IPS DF 4.7 (cell line): ENCODE results near the gene FAM136A.
"Not testable (repeated sequence)": the region's sequence is repeated elsewhere in the genome, so short reads cannot be mapped to it uniquely, and the experiment has no call there.

Experiments used
- DNase-seq: peaks from one replicate; pipeline ENCODE4 v3.0.0-alpha.2; 2013; ENCODE audit warnings: low spot score; ENCODE audit errors: extremely low read depth

FAM136A gene

DNA sequence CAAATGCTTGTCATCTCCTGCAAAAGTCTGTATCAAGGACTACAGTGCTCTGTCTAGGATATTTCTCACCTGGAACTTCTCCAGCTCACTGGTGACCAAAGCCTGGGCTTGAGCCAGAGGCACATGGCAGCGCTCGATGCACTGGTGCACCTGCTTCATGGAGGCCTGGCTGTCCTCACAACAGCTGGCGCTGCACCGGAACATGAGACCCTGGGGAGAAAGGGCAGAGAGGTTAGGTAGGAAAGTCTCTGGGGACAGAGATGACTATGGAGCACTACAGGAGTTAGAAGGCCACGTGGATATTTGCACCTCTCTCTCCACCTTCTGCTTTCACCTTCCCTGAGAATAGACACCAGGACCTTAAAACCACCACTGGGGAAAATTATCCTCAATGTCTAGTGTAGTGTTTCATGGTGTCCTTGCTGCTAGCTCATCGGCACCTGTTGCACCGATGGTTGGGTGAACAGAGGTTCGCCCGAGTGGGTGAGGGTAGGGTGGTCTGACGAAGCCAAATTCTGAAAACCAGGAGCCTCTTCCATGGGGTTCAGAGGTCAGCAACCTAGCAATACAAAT lies 1.0 kb downstream of the FAM136A start:
- no peak for DNase-seq

DNA sequence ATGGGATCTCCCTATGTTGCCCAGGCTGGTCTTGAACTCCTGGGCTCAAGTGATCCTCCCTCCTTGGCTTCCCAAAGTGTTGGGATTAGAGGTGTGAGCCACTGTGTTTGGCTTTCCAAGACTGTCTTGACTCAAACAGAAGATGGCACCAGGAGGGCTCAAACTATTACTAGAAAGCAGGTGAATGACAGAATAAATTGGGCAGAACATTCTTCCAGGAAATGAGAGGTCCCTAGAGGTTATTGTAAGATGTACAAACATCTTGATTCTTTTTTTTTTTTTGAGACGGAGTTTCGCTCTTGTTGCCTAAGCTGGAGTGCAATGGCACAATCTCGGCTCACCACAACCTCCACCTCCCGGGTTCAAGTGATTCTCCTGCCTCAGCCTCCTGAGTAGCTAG lies 4.0 kb downstream of the FAM136A start:
- DNase-seq: not testable (repeated sequence)

DNA sequence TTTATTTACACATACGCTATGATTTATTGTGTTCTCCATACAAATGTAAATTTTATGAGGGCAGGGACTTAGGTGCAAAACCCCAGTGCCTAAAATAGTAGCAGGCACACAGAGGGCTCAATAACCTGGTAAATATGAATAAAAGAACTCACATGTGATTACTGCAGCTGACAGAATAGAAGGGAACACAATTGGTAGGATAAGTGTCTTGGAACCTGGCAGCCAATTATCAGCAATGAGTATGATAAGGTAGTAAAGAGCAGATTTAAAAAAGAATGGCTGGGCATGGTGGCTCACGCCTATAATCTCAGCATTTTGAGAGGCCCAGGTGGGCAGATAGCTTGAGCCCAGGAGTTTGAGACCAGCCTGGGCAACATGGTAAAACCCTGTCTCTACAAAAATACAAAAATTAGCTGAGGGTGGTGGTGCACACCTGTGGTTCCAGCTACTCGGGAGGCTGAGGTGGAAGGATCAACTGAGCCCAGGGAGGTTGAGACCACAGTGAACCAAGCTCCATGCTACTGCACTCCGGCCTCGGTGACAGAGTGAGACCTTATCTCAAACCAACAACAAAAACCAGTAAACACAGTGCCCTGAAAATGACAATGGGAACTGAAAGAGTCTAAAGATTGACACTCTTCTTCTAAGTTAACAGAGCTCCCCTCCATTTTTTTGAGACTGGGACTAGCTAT lies 18.2 kb downstream of the FAM136A start:
- no peak for DNase-seq

DNA sequence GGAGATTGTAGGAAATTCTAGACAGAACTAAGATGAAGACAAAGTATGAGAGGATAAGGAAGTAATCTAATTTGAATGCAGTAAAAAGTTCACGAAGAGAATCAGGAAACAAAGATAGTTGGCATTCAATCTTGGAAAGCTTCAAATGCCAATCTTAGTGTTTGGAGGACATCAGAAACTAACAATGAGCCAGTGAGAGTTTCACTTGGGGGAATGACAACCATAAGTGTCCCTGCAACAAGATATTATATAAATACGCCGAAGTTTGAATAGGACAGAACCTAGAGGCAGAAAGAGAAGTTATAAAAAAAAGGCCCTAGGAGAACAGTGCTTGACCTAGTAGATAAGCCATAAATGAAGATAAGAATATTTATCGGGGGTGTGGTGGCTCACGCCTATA lies 19.4 kb downstream of the FAM136A start:
- DNase-seq: no peak

DNA sequence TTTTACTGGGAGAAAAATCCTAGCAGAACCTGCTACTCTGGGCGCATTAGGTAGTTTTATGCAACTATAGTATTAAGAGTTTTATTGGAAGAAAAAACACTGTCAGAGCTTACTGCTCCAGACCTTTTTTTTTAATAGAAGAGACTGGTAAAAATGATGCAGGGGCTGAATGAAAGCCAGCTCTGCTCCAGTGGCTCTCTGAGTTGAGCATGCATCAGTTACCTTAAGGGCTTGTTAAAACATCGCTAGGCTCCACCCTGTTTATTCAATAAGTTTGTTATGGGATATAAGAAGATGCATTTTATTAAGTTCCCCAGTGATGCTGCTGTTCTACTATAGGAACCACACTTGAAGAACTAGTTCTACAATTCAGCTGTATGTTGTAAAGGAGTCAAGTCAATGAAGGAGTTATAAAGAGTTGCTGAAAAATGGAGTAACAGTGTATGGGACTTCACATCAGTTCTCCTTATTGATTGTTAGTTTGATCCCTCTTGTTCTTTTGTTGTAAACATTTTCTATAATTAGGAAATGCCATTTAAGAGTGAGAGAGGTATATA lies 21.5 kb downstream of the FAM136A start:
- no peak for DNase-seq

- no peak for DNase-seq
Observed at GRCh38 chr2:70270323-70270722, 31.5 kb downstream of the FAM136A start.

DNA sequence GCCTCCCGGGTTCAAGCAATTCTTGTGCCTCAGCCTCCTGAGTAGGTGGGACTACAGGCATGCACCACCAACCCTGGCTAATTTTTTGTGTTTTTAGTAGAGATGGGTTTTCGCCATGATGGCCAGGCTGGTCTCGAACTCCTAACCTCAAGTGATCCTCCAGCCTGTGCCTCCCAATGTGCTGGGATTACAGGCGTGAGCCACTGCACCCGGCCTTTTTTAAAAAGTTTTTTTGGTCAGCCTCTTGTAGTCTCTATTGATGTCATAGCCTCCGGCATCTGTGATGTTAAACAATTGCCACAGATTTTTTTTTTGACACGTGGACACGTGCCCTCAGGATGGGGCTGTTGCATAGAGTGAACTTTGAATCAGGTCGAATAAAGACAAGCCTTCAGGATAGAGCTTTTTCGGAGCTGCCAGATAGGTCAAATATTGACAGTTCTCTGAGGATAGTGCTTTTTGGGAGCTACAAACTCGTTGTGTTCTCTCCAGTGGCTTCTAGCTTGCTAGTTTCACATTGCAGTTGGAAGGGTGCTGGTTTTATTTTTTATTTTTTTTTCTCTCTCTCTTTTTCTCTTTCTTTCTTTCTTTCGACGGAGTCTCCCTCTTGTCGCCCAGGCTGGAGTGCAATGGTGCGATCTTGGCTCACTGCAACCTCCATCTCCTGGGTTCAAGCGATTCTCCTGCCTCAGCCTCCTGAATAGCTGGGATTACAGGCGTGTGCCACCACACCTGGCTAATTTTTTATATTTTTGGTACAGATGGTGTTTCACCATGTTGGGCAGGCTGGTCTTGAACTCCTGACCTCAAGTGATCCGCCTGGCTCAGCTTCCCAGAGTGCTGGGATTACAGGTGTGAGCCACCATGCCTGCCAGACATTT lies 32.2 kb downstream of the FAM136A start:
- DNase-seq: not testable (repeated sequence)

GRCh38 chr2:70266925-70267324 lies 34.9 kb downstream of the FAM136A start:
- not testable (repeated sequence) for DNase-seq

- no peak for DNase-seq
Observed at GRCh38 chr2:70261501-70261900, 40.4 kb downstream of the FAM136A start.

DNA sequence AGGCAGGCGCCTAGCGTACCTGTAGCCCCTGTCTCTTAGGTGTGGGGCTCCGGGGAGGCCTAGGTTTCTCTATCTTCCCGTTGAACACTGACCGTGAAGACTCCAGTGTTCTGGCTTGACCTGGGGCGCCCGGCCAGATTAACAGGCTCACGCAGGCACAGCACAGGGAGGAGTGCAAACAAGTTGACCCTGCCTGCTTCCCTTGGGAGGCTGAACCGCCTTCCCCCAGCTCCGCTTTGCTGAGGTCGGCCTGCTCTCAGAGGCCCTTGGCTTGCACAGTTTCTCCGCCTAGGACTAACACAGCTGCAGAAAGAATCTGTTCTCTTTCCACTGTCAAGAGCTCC lies 43.4 kb downstream of the FAM136A start:
- DNase-seq: no peak

DNA sequence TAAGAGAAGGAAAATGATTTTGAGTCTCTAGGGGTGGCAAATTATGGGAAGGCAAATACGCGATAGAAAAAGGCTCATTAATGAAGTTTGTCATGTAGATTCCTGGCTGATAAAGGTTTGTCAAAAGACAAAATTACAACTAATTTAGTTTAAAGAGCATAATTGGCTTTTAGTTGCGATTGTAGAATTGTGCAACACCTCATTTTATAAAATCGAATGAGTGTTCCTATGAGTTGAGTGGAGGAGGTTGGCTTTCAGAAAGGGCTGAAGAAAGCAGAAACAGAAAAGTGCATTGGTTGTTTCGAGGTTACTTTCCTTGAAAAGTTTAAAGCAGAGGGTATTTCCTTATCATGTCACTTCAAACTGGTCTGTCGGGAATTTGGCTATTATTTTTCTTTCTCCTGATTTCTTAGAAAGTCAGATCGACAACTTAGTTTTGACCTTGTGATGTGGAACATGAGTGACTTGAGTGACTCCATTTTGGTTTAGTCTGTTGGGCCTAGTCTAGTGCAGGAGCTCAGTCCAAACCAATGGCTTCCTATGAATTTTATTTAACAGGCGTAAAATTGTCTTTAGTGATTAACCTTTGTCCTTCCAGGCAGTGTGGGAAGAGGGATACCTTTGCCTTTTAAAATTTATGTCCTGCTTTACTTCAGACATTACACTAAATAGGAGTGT lies 46.1 kb downstream of the FAM136A start:
- DNase-seq: no peak

DNA sequence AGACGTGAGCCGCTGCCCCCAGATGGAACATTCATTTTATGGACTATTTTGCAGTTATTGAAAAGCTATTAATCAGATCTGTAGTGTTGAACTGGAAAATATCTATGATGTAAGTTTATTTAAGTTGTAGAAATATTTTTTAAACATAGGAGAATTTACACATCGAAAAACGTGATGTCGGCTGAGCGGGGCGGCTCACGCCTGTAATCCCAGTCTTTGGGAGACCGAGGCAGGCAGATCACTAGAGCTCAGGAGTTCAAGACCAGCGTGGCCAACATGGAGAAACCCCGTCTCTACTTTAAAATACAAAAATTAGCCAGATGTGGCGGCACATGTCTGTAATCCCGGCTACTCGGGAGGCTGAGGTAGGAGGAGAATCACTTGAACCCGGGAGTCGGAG lies 51.4 kb downstream of the FAM136A start:
- DNase-seq: no peak

DNA sequence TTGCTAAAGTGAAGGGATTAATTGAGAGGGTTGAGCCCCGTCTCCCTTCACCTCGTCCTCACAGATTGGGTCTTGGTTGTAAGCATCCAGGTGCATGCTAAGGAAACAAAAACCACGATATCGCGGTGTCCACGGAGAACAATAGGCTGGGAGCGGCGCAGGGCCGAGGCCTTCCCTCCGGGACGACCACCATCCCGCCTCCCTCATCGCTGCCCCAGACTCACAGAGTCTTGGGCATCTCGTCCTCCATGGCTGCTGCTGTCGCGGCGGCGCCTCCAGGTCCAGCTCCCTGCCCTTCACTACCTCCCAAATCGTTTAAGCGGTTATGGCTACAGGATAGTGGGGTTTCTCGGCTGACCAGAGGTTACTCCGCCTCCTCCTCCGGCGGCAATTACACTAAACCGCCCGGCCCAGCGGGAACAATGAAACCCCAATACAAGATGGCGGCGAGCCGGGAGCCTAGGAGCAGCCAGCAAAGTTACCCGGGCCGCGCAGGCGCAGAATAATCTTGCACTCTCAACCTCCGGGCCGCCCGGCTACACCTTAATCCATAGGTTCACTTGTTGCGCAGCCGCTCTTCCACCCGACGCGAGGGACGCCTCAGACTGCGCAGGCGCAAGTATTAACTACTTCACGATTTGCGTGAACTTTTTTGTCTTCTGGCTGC lies 53.6 kb downstream of the FAM136A start, which contains the start of gene TIA1:
Gene TIA1, minus strand, starts transcription at position 448 of the 667 bp plus-strand sequence. Its CDS starts 198 bp downstream, at position 250.
- no peak for DNase-seq

DNA sequence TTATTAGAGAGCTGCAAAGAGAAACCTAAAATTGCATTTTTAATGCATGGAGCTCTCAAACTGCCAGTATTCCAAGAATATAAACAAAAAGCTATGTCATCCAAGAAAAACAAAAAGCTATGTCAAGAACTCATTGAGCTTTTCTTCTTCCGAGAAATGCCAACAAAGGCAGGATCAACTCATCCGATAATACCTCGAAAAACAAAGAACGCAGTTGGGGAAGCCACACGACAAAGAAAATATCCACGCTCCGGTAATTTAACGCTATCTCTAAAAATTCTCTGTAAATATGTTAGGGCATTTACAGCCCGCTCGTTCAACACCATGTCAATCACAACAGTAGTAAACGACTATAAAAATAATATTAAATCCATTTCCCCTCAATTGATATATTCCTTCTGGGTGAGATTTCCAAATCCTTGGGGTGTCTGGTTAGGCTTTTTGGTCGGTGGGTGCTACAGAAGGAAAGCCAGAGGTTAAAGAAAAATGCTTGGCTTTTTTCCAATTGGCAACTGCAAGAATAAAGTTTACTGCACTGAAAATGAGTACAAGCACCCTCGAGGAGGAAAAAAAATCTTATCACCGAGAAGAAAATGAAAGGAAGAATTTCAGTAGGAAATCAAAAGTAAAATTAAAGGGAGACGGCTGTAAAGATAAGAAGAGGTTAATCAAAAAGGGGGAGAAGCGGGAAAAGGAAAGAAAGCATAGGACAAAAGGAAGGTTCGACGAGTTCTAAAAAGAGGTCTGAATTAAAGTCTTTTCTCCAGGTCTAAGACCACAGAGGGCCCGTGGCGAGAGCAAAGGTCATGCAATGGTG lies 54.3 kb downstream of the FAM136A start:
- no peak for DNase-seq
